ENCODE results near the gene GOLGA6A.
"Not testable (repeated sequence)": the region's sequence is repeated elsewhere in the genome, so short reads cannot be mapped to it uniquely, and the experiment has no call there.

GOLGA6A gene, protein sequence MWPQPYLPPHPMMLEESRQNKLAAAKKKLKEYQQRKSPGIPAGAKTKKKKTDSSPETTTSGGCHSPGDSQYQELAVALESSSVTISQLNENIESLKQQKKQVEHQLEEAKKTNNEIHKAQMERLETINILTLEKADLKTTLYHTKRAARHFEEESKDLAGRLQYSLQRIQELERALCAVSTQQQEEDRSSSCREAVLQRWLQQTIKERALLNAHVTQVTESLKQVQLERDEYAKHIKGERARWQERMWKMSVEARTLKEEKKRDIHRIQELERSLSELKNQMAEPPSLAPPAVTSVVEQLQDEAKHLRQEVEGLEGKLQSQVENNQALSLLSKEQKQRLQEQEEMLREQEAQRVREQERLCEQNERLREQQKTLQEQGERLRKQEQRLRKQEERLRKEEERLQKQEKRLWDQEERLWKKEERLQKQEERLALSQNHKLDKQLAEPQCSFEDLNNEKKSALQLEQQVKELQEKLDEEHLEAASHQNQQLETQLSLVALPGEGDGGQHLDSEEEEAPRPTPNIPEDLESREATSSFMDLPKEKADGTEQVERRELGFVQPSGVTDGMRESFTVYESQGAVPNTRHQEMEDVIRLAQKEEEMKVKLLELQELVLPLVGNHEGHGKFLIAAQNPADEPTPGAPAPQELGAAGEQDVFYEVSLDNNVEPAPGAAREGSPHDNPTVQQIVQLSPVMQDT

DNA sequence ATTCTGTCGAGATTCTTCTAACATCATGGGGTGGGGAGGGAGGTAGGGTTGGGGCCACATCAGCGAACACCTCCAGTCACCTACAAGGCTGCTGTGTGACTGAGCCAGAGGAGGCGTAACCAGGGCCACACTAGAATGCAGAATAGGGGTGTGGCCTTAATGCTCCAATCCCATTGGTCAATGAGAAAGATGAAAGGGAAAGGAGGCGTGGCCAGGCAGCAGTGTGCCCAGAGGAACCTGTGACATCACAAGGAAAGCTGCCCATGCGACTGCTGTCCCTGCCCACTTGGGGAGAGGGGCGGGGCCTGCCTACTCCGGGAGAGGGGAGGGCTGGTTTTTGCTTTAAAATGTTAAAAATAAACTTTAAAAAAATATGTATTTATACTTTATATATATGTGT lies at the start of gene GOLGA6A:
GOLGA6A (minus strand) TSS at position 101 of the 400 bp plus-strand sequence; CDS start at position 60, 41 bp downstream.
- not testable (repeated sequence) for DNase-seq (ENCODE audit: low spot score)

DNA sequence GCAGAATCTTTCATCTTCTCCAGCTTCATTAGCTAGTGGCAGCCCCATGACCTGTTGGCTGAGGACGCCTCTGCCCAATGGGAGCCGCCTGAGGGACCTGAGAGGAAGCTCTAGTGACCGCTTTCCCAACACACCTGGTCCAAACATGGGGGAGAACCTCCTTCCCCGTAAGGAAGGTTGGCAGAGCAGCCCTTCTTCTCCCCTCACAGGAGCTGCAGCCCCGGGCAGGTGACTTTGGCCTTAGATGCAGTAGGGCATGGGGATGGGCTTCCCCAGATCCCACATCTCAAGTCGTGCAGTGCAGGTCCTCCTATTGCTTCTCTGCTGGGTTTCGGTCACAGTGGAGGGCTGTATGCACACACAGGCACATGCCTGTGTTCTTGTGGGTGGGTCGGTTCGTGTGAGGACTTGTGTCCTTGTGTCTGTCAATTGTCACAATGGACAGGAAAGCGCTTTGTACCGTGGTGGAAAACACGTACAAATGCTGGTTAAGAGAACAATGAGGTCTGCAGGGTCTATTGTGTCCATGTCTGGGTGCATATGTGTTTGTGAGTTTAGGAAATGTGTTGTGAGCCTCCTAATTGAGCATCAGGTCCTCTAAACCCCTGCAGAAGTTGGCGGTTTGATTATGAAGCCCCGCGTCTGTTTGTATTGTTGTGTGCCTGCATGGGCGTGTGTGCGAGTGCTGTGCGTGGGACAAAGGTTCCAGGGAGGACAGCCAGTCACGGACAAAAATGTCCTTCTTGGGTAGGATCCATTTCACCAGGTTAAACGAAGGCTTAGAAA lies 49.5 kb upstream of the GOLGA6A start:
- DNase-seq (ENCODE audit: low spot score): no peak

DNA sequence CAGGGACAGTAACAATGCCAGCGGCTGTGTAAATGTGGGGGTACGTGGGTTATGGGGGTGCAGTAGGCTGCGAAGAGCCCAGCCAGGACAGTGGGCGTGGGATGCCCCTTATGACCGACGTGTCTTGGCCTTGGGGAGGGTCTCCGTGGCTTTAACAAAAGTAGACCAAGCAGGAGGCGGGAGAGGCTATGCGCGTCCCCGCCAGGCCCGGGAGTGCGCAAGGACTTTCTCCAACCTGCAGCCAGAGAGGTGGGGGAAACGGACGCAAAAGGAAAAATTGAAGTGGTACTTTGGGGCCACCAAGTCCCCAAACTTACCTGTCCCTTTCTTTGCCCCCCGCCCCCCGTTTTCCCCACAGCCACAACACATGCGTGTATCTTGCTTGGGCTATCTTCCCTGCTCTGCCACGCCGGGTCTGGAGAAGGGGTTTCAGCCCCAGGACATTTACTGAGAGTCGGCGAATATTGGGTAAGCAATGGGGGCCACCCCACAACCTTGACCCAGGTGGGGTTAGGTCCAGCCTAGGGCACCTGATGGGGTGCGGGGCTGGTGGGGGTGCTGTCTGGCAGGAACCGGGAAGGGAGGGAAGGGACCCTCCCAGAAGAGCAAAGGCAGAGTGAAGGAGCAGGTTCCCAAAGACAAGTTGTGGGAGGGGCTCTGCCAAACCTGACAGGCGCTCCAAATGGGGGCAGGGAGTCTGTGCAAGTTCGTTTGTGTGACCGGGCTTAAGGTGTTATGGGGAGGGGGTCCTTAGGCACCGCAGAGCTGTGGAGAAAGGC lies 48.7 kb upstream of the GOLGA6A start:
- DNase-seq (ENCODE audit: low spot score): no peak

DNA sequence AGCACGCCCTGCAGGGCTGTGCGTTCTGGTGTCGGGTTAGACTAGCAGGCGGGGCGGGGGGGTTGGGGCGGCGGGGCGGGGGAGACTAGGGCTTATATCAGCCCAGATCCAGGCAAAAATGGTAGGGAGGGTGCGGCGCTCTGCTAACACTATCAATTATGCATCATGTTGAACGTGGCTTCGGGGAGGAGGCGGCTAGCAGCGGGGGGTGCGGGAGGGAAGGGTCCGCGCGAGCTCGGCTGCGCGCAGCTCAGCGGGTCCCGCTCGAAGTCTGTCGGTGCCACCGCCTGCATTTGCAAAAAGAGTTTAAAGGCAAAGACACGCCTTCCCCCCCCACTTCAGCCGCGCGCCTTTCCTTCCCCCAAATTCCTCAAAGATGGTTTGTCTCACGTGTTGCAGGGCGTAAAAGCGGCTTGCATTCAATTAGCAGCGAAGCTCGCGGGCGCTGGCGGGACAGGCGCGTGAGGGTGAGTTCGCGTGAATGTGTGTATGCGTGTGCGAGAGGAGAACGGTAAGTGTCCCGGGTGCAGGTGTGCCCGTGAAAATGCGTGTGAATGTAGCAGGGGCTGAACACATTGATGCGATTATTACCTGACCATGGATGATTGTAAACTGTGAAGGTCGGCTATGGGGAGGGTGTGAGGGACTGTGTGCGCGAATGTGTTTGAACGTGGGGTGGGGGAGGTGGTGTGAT lies 48.0 kb upstream of the GOLGA6A start, which contains the start of gene ISLR2:
ISLR2 (plus strand) TSS at position 432 of the 694 bp plus-strand sequence. CDS start 2,169 bp downstream, outside the sequence.
- no peak for DNase-seq (ENCODE audit: low spot score)

DNA sequence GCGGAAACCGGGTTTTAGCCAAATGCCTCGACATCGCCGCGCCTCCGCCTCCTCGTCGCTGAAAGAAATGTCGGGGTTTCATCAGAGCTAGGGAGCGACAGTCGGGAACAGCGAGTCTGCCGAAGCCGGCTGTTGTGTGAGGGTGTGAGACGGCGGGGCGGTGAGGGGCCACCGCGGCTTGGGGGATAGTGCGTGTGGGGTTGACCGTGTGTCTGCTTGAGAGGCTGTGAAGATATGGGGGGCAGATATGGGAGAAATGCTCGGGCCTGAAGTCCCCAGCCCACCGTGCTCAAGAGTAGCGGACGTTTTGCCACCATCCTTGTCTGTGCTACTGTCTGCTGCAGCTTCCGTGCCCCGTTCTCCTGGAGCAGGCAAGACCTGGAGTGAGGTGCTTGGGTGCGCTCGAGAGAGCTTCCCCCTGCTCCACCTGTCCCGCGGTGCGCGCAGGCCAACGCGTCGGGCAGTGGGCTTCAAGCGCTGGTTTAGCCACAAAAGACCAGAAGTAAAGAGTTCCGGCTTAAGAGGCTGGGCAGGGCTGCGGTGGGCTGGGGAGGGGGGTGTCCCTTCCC lies 47.3 kb upstream of the GOLGA6A start:
- no peak for DNase-seq (ENCODE audit: low spot score)

DNA sequence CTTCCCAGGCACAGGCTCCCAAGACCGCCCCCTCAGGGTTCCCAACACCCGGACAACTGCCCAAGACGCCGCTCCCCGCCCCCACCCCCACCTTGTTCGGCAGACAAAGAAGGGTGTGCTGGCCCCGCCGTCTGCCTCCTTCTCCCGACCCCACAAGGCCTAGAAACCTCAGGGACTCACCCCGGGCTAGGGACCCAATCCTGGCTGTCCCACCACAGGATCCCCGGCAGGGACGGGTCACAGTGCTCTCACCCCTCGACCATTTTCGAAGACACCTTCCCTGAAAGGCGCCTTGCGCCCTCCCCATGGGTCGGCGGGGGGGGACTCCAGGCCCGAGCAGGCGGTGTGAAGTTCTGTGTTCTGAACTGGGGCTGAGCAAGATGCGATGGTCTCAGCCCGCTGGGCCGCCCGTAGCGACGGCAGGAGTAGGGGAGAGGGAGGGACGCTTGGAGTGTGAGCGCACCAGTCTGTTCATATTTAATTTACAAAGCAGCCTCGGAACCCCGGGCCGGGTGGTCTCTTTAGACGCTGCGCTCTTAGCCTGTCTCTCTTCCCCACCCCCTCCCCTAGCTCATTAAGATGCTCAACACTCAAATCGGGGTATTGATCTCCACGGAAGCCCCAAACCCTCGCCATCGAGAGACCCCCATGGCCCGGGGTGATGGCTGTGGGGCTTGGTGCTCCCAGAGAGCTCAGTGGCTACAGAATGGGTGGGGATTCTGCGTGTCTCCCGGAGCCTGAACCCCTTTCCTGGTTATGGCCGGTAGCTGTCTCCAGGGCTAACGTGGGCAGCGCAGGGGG lies 46.6 kb upstream of the GOLGA6A start:
- peak; percentile 2 for DNase-seq (ENCODE audit: low spot score)

DNA sequence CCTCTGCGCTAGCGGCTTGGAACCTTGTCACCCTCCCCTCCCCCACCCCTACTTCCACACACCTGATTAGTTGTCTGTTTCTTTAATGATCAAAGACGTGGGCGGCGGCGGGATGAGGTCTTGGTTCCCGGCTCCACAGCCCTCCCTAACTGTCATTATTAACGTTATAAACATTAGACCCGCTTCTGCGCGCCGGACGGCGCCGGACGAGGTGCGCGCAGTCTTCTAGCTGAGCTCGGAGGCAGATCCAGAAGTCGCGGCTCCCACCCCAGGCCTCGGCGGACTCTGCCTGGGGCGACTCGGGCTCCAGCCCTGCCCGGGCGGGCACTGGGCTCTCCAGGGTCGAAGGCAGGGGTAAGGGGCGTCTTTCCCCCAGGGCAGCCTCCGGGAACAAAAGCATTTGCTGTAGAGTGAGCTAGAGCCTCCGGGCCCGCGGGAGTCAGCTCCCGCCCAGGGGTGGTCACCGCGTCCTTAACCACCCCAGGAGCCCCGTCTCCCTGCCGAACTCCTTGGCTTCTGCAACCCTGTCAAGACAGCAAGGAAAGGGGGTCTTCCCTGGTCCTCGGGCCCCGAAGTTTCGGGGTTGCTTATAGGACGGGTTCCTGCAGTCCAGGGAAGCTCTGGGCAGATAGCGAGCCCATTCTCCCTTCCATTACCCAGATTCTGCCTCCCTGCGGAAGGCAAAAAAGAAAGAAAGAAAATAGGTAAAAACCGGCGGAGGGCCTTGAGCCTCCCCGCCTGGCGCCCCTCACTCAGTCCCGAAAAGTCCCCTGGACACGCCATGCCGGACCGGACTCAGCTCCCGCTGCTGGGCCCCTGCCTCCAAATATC lies 45.8 kb upstream of the GOLGA6A start:
- DNase-seq (ENCODE audit: low spot score): peak; percentile 7

DNA sequence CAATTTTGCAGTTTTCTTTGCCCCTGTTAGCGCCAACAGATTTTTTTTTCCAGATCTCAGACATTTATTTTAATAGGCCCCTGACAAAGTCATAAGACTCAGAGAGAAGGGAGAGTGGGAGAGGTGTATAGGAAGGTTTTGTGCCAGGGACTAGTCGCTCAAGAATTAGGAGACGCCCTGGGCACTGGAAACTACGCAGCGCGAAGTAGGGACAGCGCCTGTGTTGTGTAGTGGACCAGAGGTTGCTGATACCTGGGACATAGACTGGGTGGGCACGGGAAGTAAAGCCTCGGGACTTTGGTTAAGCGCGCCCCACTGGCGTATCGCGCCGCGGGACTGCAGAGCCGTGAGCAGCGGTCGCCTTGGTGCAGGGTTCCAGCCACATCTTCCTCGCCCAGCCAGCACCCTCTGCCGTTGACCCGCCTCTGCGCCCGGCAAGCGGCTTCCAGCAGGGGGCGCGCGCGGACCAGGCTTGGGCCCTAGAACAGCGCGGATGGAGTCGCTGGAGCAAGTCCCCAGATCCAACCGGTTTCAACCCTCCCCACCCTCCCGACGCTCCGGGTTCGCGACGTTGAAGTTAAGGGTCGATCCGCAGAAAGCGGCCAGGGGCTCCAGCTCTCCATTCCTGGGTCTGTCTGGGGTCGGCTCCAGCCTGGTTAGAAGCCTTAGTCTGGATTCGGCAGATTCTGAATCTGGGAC lies 45.1 kb upstream of the GOLGA6A start:
- peak; percentile 77 for DNase-seq (ENCODE audit: low spot score)

DNA sequence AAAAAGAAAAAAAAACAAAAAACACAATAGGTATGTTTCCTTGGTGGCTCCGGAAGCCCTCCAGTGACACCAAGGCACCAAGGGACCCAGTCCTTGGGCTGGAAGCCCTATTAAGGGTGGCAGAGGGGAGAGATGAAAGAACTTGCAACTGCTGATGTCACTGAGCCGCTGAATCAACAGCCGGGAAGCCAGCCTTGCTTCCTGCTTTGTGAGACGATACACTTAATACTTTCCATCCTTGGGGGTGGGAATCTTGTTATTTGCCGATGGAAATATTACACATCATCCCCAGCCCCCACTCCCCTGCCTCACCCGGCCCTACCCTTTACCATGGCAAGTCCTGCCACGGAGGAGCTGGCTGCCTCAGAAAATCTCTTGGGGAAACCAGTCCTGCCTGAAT lies 42.4 kb upstream of the GOLGA6A start:
- DNase-seq (ENCODE audit: low spot score): no peak

DNA sequence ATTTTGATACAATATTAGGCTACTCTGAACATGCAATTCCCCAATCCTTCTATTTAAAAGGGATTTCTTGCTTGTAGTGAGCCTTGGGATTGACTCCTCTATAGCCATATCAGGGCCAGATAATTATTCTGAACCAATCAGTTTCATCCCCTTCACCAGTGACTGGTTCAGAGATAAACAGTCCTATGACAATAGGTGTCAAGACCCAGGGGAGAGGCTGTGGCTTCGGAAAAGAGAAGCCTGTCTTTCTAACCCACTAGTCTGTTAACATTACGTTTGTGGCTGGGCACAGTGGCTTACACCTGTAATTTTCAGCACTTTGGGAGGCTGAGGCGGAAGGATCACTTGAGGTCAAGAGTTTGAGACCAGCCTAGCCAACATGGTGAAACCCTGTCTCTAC lies 41.8 kb upstream of the GOLGA6A start:
- no peak for DNase-seq (ENCODE audit: low spot score)

DNA sequence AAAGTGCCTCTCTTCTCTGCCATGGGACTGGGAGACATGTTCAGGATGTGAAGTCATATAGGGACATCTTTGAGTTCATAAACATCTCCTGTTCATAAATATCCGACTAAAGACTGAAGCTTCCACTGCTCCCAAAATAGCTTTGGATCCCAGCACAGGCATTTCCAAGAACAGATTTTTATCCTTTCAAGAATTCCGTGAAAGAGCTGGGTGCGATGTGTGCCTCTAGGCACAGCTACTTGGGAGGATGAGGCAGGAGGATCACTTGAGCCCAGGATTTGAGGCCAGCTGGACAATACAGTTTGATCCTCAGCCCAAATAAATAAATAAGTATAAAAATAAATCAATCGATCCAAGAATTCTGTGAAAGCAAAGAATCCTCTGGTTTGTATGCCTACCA lies 41.3 kb upstream of the GOLGA6A start:
- no peak for DNase-seq (ENCODE audit: low spot score)

DNA sequence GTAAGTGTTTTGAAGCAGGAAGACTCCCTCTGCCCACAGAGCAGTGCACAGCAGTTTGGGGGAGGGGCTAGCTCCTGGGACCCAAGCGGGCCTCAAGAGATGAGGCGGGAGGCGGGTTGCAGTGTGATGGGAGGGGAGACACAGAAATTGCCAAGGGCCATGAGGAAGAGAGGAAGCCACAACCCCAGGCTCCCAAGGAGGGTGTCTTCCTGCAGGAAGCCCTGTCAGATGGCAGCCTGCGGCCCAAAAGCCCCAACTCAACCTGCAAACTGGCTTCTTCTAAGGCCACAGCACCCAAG lies 40.7 kb upstream of the GOLGA6A start:
- DNase-seq (ENCODE audit: low spot score): peak; percentile 19

DNA sequence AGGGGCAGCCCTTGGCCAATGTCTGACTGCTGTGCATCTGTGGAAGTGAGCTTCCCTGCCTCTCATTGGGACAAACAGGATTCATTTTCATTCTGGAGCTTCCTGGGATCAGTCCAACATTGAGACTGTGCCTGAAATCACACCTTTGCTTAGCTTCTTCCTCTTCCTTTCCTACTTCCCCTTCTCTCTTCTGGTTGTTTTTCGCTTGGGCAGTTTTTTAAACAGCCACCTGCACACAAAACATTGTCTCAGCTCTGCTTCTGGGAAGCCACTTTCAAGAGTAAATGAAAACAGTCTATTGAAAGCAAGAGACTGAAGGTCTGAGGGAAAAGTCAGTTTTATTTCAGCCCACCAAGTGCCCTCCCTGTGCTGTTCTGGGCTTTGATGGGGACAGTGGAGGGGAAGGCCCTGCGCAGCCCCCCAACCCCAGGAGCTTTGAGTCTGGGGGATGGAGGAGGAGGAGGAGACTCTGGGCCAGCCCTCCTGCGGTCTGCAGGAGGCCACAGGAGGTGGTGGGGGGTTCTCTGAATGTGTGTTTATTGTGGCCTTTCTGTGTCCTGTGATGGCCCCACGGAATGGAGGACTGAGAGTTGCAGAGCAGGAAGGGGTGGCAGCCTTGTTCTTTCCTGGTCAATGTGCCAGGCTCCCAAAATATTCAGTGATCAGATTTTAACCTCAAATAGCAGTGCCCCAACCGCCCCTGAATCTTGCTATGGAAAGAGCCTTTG lies 40.2 kb upstream of the GOLGA6A start:
- DNase-seq (ENCODE audit: low spot score): peak; percentile 61

DNA sequence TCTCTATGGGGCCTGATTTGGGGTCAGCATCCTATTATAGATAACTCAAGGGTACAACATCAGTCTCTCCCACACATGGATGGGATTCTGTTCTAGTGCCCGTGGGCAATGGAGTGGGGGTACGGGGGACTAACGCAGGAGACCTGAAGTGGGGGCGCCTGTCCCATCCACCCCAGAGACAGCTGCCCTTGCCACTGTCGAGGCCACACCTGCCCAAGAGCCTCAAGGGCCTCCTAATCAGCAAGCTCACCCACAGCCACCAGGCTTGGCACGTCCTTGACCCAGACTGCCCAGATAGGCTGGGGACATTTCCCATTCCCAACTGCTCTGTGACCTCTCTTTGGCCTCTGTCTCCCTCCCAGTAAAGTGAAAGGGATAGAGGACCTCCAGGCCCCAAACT lies 39.5 kb upstream of the GOLGA6A start:
- DNase-seq (ENCODE audit: low spot score): peak; percentile 6

DNA sequence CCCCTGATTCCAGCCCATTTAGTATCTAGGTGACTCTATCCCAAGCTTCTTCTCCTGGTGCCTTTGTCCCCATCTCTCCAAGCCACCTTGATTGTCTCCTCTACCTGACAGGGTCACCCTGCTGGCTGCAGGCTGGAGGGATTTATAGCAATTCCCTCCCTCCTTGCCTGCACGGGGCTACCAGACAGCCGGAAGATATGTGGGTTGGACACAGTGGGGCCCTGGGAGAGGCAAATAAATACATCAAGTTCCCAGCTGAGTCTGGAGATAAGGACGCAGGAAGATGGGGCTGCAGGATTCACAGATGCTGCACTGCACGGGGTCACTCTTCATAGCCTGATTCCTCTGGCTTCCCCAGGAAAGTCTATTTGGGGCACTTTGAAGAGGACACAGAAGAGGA lies 38.7 kb upstream of the GOLGA6A start:
- no peak for DNase-seq (ENCODE audit: low spot score)

DNA sequence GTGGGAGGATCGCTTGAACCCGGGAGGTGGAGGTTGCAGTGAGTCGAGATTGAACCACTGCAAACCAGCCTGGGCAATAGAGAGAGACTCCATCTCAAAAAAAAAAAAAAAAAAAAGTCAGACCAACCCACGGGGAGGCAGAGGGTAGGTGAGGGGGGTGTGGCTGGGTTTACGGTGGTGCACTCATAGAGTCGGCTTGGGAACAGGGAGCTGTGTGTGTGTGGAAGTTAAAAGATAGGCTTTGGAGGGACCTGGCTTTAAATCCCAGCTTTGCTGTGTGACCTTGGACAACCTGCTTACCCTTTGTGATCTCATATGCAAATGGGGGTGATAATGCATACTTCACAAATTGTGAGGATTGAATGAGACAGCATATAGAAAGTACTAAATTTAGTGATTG lies 38.1 kb upstream of the GOLGA6A start:
- no peak for DNase-seq (ENCODE audit: low spot score)

DNA sequence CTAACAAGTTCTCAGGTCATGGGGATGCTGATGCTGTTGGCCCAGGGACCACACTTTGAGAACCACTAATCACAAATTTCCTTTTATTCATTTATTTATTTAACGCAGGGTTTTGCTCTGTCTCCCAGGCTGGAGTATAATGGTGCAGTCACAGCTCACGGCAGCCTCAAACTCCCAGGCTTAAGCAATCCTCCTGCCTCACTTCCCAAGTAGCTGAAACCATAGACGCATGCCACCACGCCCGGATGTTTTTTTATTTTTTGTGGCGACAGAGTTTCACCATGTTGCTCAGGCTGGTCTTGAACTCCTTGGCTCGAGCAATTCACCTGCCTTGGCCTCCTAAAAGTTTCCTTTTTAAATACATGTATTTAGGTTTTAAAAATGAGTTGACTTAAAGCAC lies 27.4 kb upstream of the GOLGA6A start:
- DNase-seq (ENCODE audit: low spot score): no peak

DNA sequence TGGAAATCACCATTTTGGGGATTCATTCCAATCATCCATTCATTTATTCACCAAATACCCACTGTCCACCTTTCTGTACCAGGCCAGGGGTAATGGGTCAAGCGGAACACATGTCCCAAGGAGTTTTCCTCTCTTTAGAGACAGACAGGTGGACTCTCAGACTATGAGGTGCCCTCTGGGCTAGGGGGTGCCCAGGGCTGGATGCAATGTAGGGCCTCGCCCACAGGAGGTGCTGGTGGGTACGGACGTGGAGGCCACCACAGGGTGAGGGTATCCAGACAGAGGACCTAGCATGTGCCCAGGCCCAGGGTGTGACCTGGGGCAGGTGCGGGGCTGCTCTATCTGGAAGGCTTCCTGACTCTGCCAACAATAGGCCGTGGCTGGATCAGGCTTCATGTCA lies 26.3 kb upstream of the GOLGA6A start:
- not testable (repeated sequence) for DNase-seq (ENCODE audit: low spot score)
